Cerebellar cortex (tissue), 1 donor: ENCODE results near the gene GPC6.

Source experiments
- DNase-seq: peaks from one replicate; pipeline ENCODE4 v3.0.0-alpha.2; 2015; ENCODE audit warnings: low spot score

Gene GPC6

DNA sequence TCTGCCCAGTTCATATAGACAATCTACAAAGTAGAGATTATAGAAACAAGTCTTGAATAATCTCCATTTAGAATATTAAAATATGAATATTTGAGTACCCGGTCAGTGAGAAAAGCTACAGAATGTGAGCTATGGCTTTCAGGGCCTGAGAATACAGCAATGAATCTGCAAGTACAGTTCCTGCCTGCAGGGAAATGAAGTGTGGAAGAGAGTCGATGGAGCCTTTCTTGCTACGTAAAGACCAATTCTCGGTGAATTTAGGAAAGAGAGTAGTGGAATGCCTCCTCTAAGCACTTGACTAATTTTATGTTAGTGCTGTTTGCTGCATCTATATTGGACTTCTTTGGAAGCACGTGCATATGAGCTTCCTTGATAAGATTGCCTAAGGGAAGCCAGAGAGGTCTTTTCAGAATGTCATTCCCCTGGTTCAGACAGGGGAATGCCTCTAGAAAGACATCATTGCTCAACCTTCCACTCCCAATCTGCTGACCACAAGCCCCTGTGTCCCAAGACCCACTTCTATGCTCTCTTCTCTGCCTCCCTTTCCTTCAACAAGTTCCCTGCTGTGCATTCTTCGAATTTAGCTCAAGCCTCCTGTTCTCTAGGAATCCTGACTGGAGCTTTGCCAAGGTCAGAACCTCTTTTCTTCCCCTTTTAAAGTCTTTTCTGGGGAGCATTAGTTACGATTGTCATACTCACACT lies 41.9 kb downstream of the GPC6 start:
- no peak for DNase-seq

DNA sequence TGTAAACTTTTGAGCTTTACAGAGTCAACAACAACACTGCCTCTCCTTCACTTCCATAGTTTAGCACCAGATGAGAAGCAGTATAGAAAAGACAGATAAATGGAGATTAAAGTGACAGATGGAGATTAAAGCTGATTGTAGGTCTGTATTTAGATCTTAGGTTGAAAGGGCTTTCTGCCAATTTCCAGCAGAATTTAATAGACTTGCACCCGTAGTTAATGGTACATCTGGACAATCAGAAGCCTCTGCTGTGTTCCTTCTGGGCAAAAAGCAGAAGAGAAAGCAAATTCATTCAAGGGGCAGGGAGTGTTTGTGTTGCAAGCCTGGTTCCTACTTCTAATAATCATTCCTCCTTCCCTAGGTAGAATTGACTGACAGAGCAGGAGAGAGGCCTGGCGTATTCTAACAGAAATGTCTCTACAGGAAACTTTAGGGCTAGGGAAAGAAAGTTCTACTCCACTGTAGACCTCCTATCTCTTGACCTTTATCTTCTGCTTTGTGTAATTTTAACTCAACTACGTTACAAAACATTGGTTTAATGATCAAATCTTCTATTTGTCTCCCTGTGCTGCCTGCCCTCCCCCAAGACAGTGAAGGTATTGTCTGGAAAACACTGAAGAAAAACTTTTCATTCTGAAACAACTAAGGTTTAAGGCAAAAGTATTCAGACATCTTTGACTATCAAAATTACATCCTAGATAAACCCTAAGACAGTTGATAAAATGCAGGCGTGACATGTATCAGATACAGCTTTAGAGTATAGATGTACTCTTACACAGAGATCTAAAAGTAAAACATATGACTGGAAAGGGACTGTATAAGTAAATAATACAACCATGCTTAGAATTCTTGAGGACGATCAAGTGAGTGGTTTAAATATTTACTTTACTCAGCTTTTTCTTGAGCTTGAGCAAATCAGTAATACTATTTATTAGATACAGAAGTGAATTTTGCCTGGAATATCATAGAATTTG lies 44.4 kb downstream of the GPC6 start:
- no peak for DNase-seq

GRCh38 chr13:93279982-93280381 lies 53.4 kb downstream of the GPC6 start:
- DNase-seq = no peak

- DNase-seq = no peak
These were observed 54.1 kb downstream of the GPC6 start for GRCh38 chr13:93280688-93281087.

GRCh38 chr13:93283255-93283654 lies 56.6 kb downstream of the GPC6 start:
- no peak for DNase-seq

GRCh38 chr13:93284064-93284463 lies 57.5 kb downstream of the GPC6 start:
- no peak for DNase-seq

DNA sequence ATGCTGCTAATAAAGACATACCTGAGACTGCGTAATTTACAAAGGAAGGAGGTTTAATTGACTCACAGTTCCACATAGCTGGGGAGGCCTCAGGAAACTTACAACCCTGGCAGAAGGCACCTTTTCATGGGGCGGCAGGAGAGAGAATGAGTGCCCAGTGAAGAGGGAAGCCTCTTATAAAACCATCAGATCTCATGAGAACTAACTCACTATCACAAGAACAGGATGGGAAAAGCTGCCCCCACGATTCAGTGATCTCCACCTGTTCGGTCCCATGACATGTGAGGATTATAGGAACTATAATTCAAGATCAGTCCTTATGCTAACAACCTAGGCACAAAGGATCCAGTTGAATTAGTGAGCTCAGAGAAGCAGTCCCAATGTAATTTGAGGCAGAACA lies 59.4 kb downstream of the GPC6 start:
- no peak for DNase-seq

GRCh38 chr13:93289053-93289452 lies 62.4 kb downstream of the GPC6 start:
- no peak for DNase-seq

GRCh38 chr13:93289842-93290241 lies 63.2 kb downstream of the GPC6 start:
- no peak for DNase-seq

DNA sequence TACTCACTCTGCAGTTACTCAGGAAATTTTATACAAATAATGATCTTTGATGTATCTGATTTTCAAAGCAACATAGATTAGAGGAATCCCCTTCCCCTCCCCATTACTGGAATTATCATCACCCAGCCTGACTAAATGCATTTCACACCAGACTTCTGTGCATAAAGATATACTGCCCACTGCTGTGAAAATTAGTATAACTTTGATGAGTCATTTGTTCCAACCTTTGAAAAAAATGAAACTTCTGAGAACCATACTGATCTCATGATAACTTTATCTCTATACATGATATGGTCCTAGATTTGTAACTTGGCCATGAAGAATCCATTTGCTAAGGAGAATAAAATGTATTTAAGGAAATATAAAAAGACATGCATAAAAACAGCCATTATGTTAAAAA lies 63.9 kb downstream of the GPC6 start:
- no peak for DNase-seq

GRCh38 chr13:93292366-93292765 lies 65.8 kb downstream of the GPC6 start:
- no peak for DNase-seq

- no peak for DNase-seq
These were observed 67.1 kb downstream of the GPC6 start for GRCh38 chr13:93293710-93294109.

GRCh38 chr13:93296584-93296983 lies 70.0 kb downstream of the GPC6 start:
- no peak for DNase-seq

DNA sequence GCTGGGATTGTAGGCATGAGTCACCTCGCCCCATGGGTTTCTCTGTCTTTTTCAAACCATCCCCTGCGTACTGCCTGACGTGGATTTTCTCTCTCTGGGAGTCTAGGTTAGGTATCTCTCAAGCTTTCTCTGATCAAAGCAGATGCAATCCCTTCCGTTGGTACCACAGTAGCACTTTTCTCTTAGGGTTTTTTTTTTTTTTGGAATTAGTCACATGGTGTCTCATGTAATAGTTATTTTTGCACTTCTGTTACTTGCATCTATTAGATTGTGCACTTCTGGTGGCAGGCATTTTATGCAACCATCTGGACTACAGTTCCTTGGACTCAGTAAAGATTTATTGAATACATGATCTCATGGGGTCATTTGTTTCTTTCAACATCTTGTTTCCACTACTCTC lies 72.1 kb downstream of the GPC6 start:
- no peak for DNase-seq

DNA sequence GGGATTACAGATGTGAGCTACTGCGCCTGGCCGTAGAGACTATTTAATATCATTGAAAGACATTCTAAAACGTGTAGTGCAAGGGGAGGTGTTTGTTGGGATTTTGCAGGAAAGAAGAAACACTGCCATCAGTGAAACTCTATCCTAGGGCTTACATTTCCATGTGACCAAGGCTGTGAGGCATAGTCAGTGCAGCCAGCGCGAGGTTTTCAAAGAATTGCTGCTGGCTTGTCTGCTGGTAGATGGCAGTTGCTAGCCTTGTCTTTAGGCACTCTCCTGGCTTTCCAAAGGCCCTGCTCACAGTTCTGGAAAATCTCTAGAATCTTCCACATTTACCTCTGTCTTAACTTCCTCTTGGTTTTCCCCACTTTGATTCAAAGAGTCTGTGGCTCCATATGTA lies 77.5 kb downstream of the GPC6 start:
- DNase-seq = no peak

DNA sequence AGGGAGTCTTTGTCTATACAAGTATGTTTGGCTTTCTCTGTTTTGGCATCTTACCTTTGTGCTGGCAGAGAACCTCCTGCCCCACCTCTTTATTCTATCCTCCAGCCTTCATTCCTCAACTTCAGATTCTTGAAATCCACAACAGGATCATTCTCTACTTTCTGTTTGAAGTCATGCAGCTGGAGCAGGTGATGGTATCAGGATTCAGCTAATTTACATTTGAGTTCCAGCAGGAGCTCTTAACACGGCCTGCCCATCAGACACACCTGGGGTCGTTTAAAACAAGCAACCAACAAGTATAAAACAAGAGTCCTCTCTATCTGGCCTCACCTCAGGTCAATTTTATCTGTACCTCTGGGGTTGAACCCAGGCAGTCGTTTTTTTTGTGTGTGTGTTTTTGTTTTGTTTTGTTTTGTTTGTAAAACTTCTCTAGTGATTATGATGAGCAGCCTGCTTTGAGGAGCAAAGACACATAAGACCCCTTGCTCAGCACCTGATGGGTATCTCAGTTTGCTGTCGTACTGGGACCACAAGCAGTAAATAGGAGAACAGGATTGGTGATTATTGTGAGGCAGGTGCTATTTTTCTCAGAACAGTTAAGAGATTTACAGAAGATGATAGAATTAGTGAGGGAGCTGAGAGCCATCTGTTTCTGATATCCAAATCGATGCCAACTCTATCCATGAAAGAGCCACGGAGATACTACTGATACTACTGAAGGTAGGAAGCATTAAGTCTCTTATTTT lies 78.4 kb downstream of the GPC6 start:
- no peak for DNase-seq

GRCh38 chr13:93305886-93306285 lies 79.3 kb downstream of the GPC6 start:
- DNase-seq = no peak

- DNase-seq = no peak
These were observed 80.5 kb downstream of the GPC6 start for GRCh38 chr13:93307136-93307535.

DNA sequence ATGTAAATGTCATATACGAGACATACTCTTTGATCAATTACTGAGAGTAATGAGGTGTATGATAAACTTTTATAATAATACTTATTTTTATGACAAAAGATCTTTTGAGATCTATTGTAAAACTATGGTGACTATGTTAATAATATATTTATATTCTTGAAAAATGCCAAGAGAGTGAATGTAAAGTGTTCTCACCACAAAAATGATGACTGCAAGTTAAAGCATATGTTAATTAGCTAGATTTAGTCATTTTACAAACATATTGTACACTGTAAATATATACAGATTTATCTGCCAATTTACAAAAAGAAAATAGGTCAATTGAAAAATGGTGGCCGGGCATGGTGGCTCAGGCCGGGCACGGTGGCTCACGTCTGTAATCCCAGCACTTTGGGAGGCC lies 81.0 kb downstream of the GPC6 start:
- DNase-seq = no peak

DNA sequence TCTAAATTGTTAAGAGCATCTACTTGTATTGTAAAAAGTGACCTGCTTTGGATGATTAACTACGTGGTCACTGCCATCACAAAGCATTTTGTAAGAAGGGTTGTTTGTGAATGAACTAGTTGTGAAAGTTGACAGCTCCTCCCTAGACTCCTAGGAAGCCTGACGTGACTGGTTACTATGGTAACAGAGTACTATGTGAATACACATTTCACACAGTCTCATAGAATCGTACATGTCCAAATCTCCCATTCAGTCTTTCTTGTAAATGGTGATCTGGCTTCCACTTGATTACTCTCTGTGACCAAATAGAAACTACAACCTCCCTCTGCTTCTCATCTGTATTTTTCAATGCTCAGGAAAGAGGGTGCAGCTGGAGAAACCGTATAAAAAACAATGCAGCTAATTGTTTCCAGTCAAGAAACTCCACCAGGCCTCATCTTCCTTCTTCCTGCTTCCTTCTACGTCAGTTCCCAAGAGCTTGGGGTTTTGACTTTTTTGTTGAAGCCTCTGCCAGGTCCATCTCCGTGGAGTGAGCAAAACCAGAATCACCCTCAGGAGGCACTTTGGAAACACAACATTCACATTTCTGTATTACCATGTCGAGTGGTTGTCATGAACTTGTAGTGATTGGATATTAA lies 83.4 kb downstream of the GPC6 start:
- DNase-seq = no peak

- DNase-seq = no peak
These were observed 90.2 kb downstream of the GPC6 start for GRCh38 chr13:93316841-93317240.
